Measurements from ENCODE around the gene CDH5. TPM values are rescaled to one million over a fixed set of nuclear protein-coding genes. Genes with fewer than 3 reads are reported as not detected.

Gene CDH5
- total RNA-seq, 1 donor from 2014 or later: not detected

DNA sequence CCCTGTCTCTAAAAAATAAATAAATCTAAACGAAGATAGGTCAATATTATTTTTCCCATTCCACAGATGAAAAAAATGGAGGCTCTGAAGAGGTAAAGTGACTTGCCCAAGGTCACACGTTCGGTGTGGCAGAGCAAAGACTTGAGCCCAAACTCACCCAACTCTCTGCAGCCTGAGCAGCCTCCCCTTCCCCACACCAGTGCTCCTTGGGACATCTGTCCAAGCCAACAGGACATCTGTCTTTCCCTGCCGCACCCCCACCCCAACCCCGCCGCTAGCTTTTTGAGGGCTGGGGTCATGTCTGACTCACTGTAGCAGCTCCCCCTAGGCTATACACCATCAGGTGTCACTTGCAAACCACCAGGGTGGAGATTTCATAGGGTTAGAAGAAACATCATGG, 55.4 kb downstream of the CDH5 start:
- Histone ChIP-seq H2AFZ (replicated peaks) (no peak overlapping the region), H3K79me2 (ENCODE audit: low read depth) (no peaks in the 10 kb centered on the region), H3K9me3 (ENCODE audit: low read depth) (no peaks in the 10 kb centered on the region), H3F3A (ENCODE audit: low read depth) (no peaks in the 10 kb centered on the region), H3K9ac (no peak overlapping the region), H3K27me3 (peaks cover 64% of the 10 kb centered on the region), H3K4me1 (no peaks in the 10 kb centered on the region), H3K4me3 (no peak overlapping the region), H3K27ac (no peak overlapping the region), H4K20me1 (ENCODE audit: low read depth) (no peaks in the 10 kb centered on the region), H3K36me3 (no peaks in the 10 kb centered on the region), H3K4me2 (no peak overlapping the region)
- no peak for TF ChIP-seq EZH2 (IDR thresholded peaks at IDR 0.05)
- TF ChIP-seq EZH2phosphoT487 (IDR thresholded peaks at IDR 0.05): no peak
- TF ChIP-seq, protein P1, sequence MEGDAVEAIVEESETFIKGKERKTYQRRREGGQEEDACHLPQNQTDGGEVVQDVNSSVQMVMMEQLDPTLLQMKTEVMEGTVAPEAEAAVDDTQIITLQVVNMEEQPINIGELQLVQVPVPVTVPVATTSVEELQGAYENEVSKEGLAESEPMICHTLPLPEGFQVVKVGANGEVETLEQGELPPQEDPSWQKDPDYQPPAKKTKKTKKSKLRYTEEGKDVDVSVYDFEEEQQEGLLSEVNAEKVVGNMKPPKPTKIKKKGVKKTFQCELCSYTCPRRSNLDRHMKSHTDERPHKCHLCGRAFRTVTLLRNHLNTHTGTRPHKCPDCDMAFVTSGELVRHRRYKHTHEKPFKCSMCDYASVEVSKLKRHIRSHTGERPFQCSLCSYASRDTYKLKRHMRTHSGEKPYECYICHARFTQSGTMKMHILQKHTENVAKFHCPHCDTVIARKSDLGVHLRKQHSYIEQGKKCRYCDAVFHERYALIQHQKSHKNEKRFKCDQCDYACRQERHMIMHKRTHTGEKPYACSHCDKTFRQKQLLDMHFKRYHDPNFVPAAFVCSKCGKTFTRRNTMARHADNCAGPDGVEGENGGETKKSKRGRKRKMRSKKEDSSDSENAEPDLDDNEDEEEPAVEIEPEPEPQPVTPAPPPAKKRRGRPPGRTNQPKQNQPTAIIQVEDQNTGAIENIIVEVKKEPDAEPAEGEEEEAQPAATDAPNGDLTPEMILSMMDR (IDR thresholded peaks at IDR 0.05): no peak
- no peak for DNase-seq (ENCODE audit: low spot score)
- peaks cover 2% of the 10 kb centered on the region for H3K9me3 Mint-ChIP-seq
- peaks cover 11% of the 10 kb centered on the region for H3K4me1 Mint-ChIP-seq
- no peak overlapping the region for H3K4me3 Mint-ChIP-seq
- H3K27ac Mint-ChIP-seq: no peak overlapping the region
- no peaks in the 10 kb centered on the region for H3K36me3 Mint-ChIP-seq
- peaks cover 23% of the 10 kb centered on the region for H3K27me3 Mint-ChIP-seq (ENCODE audit: insufficient read depth, low read depth)

DNA sequence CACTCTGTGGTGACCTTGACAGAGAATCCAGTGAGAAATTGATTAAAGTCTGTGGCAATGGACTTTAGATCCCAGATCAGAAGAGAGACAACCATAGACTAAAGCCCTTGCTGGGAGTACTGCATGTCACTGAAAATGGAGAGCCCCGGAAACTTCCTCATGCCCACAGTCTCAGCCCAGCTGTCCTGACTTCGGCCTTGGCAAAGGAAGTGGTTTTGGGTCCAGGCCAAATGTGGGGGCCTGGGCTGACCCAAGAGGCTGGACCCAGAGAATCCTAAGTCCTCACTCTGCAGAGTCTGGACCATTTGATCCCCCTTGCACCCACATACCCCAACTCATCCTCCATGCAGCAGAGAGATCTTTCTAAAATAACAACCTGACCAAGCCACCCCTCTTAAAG, 55.9 kb downstream of the CDH5 start:
- Mint-ChIP-seq H3K4me1 (peaks cover 11% of the 10 kb centered on the region), H3K4me3 (no peak overlapping the region), H3K36me3 (no peaks in the 10 kb centered on the region), H3K9me3 (no peaks in the 10 kb centered on the region), H3K27ac (no peak overlapping the region), H3K27me3 (ENCODE audit: insufficient read depth, low read depth) (peaks cover 21% of the 10 kb centered on the region)
- H3K27me3 ChIP-seq: peaks cover 67% of the 10 kb centered on the region
- H3K4me3 ChIP-seq: no peak overlapping the region
- no peak overlapping the region for H2AFZ ChIP-seq (replicated peaks)
- no peaks in the 10 kb centered on the region for H4K20me1 ChIP-seq (ENCODE audit: low read depth)
- no peak overlapping the region for H3K9ac ChIP-seq
- no peaks in the 10 kb centered on the region for H3K36me3 ChIP-seq
- H3K4me2 ChIP-seq: no peak overlapping the region
- TF ChIP-seq, protein P1 (IDR thresholded peaks at IDR 0.05): no peak
- TF ChIP-seq EZH2phosphoT487 (IDR thresholded peaks at IDR 0.05): no peak
- no peak for TF ChIP-seq EZH2 (IDR thresholded peaks at IDR 0.05)
- no peak overlapping the region for H3K27ac ChIP-seq
- no peaks in the 10 kb centered on the region for H3K4me1 ChIP-seq
- H3F3A ChIP-seq (ENCODE audit: low read depth): peaks cover under 1% of the 10 kb centered on the region
- H3K79me2 ChIP-seq (ENCODE audit: low read depth): no peaks in the 10 kb centered on the region
- no peaks in the 10 kb centered on the region for H3K9me3 ChIP-seq (ENCODE audit: low read depth)
- DNase-seq (ENCODE audit: low spot score): no peak

DNA sequence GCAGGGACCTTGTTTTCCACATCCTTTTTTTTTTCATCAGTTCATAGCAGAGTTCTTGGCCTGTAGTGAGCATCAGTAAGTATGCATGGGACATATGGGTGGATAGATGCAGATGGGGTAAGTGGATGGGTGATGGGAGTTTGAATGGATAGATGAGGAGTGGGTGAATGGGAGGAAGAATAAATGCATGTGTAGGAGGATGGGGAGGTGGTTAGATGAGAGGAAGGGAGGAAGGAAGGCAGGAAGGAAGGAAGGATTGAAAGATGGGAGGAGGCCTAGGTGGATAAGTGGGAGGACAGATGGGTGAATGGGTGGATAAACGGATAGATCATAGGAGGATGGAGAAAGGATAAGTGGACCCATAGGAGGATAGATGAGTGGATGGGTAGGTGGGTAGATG, 56.7 kb downstream of the CDH5 start:
- H3K79me2 ChIP-seq (ENCODE audit: low read depth): no peaks in the 10 kb centered on the region
- peaks cover 76% of the 10 kb centered on the region for H3K27me3 ChIP-seq
- H3K9me3 Mint-ChIP-seq: no peaks in the 10 kb centered on the region
- no peak overlapping the region for H3K27ac Mint-ChIP-seq
- H3K36me3 ChIP-seq: no peaks in the 10 kb centered on the region
- no peak overlapping the region for H2AFZ ChIP-seq (replicated peaks)
- H4K20me1 ChIP-seq (ENCODE audit: low read depth): peaks cover under 1% of the 10 kb centered on the region
- H3K4me3 Mint-ChIP-seq: no peak overlapping the region
- peaks cover 5% of the 10 kb centered on the region for H3K4me1 ChIP-seq
- H3K9ac ChIP-seq: no peak overlapping the region
- no peak for DNase-seq (ENCODE audit: low spot score)
- no peak overlapping the region for H3K4me3 ChIP-seq
- H3K27ac ChIP-seq: no peak overlapping the region
- no peak for TF ChIP-seq EZH2phosphoT487 (IDR thresholded peaks at IDR 0.05)
- TF ChIP-seq, protein P1 (IDR thresholded peaks at IDR 0.05): no peak
- no peak for TF ChIP-seq EZH2 (IDR thresholded peaks at IDR 0.05)
- peaks cover 8% of the 10 kb centered on the region for H3F3A ChIP-seq (ENCODE audit: low read depth)
- no peak overlapping the region for H3K4me2 ChIP-seq
- peaks cover 12% of the 10 kb centered on the region for H3K4me1 Mint-ChIP-seq
- H3K27me3 Mint-ChIP-seq (ENCODE audit: insufficient read depth, low read depth): peaks cover 26% of the 10 kb centered on the region
- H3K36me3 Mint-ChIP-seq: no peaks in the 10 kb centered on the region
- H3K9me3 ChIP-seq (ENCODE audit: low read depth): no peaks in the 10 kb centered on the region

All from neural progenitor cell (in vitro differentiated cells).